ENCODE measurements around the gene FBXO11.

GRCh38 chr2:47935071-47935470 is 28.8 kb upstream of the FBXO11 start:
- TF ChIP-seq, protein P1, sequence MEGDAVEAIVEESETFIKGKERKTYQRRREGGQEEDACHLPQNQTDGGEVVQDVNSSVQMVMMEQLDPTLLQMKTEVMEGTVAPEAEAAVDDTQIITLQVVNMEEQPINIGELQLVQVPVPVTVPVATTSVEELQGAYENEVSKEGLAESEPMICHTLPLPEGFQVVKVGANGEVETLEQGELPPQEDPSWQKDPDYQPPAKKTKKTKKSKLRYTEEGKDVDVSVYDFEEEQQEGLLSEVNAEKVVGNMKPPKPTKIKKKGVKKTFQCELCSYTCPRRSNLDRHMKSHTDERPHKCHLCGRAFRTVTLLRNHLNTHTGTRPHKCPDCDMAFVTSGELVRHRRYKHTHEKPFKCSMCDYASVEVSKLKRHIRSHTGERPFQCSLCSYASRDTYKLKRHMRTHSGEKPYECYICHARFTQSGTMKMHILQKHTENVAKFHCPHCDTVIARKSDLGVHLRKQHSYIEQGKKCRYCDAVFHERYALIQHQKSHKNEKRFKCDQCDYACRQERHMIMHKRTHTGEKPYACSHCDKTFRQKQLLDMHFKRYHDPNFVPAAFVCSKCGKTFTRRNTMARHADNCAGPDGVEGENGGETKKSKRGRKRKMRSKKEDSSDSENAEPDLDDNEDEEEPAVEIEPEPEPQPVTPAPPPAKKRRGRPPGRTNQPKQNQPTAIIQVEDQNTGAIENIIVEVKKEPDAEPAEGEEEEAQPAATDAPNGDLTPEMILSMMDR (IDR thresholded peaks at IDR 0.05), result no peak
- no peak for TF ChIP-seq POLR2A (IDR thresholded peaks at IDR 0.05)

Data from heart left ventricle (tissue), 13 donors.